ENCODE data around the gene USP27X.

GRCh38 chrX:49848275-49848674 is 31.0 kb upstream of the USP27X start:
- TF ChIP-seq CTCF (IDR thresholded peaks at IDR 0.05) (no peak), EP300 (IDR thresholded peaks at IDR 0.05) (no peak), POLR2AphosphoS5 (IDR thresholded peaks at IDR 0.05) (no peak), POLR2A (IDR thresholded peaks at IDR 0.05) (no peak)
